Spleen (tissue), 3 donors: ENCODE results near the gene PRPH2.

Source experiments
- POLR2A ChIP-seq, 3 donors: fragments of 450-650 bp; IDR thresholded peaks; one replicate each; pipeline ENCODE4 v1.5.1; 2017; ENCODE audit warnings: antibody characterized with exemption in 3 of 3, mild to moderate bottlenecking in 1 of 3
- POLR2AphosphoS5 ChIP-seq, 3 donors: sonication (generic); formaldehyde crosslinking; IDR thresholded peaks; one replicate each; pipeline ENCODE4 v1.5.1; 2017; ENCODE audit warnings: antibody characterized with exemption in 3 of 3

GRCh38 chr6:42769051-42769450, 46.7 kb upstream of the PRPH2 start:
- TF ChIP-seq POLR2A (IDR thresholded peaks at IDR 0.05) (no peak), POLR2AphosphoS5 (IDR thresholded peaks at IDR 0.05) (no peak)
